Non-pigmented ciliary epithelial cell (primary cell): ENCODE measurements around the gene NPVF.

Experiments
- DNase-seq: peaks from one replicate; pipeline ENCODE4 v3.0.0-alpha.2; 2010; ENCODE audit warnings: low read depth

NPVF gene

GRCh38 chr7:25234336-25234735 lies 6.0 kb upstream of the NPVF start:
- DNase-seq: no peak

- DNase-seq: no peak
These were observed 5.1 kb downstream of the NPVF start for GRCh38 chr7:25223206-25223605.

- DNase-seq: no peak
These were observed 5.6 kb downstream of the NPVF start for GRCh38 chr7:25222666-25223065.

- DNase-seq: no peak
These were observed 7.3 kb downstream of the NPVF start for GRCh38 chr7:25221009-25221408.

GRCh38 chr7:25218191-25218590 lies 10.1 kb downstream of the NPVF start:
- DNase-seq: no peak

- DNase-seq: peak; percentile 5
These were observed 11.4 kb downstream of the NPVF start for GRCh38 chr7:25216837-25217236.

GRCh38 chr7:25215694-25216335 lies 12.5 kb downstream of the NPVF start:
- DNase-seq: no peak

- DNase-seq: no peak
These were observed 19.6 kb downstream of the NPVF start for GRCh38 chr7:25208525-25209221.

- no peak for DNase-seq
These were observed 20.4 kb downstream of the NPVF start for GRCh38 chr7:25207887-25208286.

- no peak for DNase-seq
These were observed 21.5 kb downstream of the NPVF start for GRCh38 chr7:25206765-25207164.

GRCh38 chr7:25196132-25196896 lies 32.0 kb downstream of the NPVF start:
- DNase-seq: no peak

- DNase-seq: no peak
These were observed 34.2 kb downstream of the NPVF start for GRCh38 chr7:25194036-25194435.

- no peak for DNase-seq
These were observed 36.2 kb downstream of the NPVF start for GRCh38 chr7:25192043-25192442.

- no peak for DNase-seq
These were observed 39.1 kb downstream of the NPVF start for GRCh38 chr7:25189197-25189596.

- no peak for DNase-seq
These were observed 40.4 kb downstream of the NPVF start for GRCh38 chr7:25187932-25188331.

GRCh38 chr7:25186436-25186835 lies 41.9 kb downstream of the NPVF start:
- DNase-seq: no peak

- DNase-seq: no peak
These were observed 46.8 kb downstream of the NPVF start for GRCh38 chr7:25181532-25181931.

- no peak for DNase-seq
These were observed 47.3 kb downstream of the NPVF start for GRCh38 chr7:25180946-25181345.

- no peak for DNase-seq
These were observed 47.7 kb downstream of the NPVF start for GRCh38 chr7:25180592-25180923.

- peak; percentile 11 for DNase-seq
These were observed 48.3 kb downstream of the NPVF start for GRCh38 chr7:25179771-25180591.

- DNase-seq: no peak
These were observed 49.0 kb downstream of the NPVF start for GRCh38 chr7:25179325-25179724.
